T-helper 2 cell (primary cell): ENCODE results near the gene GUCA2A.

Source experiments
- DNase-seq, 5 experiments: peaks; one replicate each; pipeline versions ENCODE4 v3.0.0 to v3.0.0-alpha.2; 2012 to 2022

The GUCA2A gene

GRCh38 chr1:42130061-42130660 lies 34.4 kb downstream of the GUCA2A start:
- no peak for DNase-seq

GRCh38 chr1:42128964-42129363 lies 35.6 kb downstream of the GUCA2A start:
- DNase-seq = no peak

- no peak for DNase-seq
Measured at GRCh38 chr1:42128499-42128898, 36.0 kb downstream of the GUCA2A start.

GRCh38 chr1:42127767-42128166 lies 36.8 kb downstream of the GUCA2A start:
- DNase-seq = no peak

- DNase-seq = no peak
Measured at GRCh38 chr1:42125552-42125951, 39.0 kb downstream of the GUCA2A start.

- no peak for DNase-seq
Measured at GRCh38 chr1:42122408-42122807, 42.1 kb downstream of the GUCA2A start.

GRCh38 chr1:42118125-42118524 lies 46.4 kb downstream of the GUCA2A start:
- no peak for DNase-seq

GRCh38 chr1:42117214-42117613 lies 47.3 kb downstream of the GUCA2A start:
- DNase-seq = no peak

- no peak for DNase-seq
Measured at GRCh38 chr1:42114229-42114628, 50.3 kb downstream of the GUCA2A start.
